Measurements from ENCODE around the gene TSC2.
"Not testable (repeated sequence)": the region's sequence is repeated elsewhere in the genome, so short reads cannot be mapped to it uniquely, and the experiment has no call there.

TSC2 gene

DNA sequence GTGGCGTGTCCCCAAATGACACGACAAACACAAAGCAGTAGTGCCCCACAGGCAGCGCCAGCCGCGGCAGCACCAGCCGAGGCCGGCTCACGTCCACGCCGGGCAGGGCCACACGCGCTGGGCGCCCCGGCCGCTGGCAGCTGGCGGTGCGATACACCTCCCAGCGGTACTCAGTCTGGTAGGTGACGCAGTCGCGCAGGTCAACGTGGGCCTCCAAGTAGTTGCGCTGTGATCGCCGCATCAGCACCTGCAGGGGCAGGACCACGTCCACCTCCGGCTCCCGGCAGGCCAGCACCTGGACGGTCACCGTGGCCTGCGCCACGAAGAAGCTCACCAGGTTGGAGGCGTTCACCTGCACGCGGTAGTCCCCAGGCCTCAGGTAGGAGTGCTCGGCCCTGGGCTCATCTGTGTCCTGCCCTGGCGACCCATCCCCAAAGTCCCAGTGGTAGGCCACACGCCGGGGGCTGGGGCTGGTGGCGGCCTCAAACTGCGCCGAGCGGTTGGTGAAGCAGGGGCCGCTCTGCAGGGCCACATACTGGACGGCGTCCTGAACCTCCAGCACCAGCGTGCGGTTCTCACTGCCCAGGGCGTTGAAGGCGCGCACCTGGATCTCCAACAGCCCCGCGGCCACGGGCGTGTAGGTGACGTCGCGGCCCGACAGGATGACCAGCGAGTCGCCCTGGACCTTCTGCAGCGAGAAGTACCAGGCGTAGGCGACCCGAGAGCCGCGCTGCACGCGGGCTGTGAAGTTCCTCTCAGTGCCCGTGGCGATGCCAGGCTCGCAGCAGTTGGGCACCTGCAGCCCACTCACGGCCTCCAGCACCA is 60.9 kb downstream of the TSC2 start:
- not testable (repeated sequence) for DNase-seq

DNA sequence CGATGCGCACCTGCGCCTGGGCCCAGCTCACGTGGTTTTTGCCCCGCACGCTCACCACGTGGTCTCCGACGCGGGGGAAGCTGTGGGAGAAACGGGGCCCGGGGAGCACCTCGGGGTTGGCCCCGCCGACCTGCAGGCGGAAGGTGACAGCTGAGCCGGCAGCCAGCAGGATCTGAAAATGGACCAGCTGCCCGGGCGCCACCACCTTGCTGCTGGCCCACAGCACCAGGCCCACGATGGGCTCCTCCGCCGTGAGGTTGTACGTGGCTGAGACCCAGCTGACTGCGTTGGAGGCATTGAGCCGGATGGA is 61.4 kb downstream of the TSC2 start:
- not testable (repeated sequence) for DNase-seq

DNA sequence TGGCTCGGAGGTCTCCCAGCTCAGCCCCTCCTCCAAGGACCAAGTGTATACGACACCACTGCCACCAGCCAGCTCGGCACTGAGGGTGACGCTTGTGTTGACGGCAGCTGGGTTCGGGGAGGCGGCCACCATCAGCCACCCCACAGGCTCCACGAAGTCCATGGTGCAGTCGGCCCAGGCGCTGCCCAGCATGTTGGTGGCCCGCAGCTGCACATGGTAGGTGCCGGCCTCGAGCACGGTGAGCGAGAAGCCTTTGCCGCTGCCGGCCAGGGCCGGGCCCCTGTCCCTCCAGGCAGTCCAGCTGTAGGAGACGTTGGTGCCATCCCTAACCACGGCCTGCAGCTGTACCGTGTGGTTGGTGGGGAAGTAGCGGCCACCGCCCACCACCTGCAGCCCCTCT is 62.1 kb downstream of the TSC2 start:
- not testable (repeated sequence) for DNase-seq

DNA sequence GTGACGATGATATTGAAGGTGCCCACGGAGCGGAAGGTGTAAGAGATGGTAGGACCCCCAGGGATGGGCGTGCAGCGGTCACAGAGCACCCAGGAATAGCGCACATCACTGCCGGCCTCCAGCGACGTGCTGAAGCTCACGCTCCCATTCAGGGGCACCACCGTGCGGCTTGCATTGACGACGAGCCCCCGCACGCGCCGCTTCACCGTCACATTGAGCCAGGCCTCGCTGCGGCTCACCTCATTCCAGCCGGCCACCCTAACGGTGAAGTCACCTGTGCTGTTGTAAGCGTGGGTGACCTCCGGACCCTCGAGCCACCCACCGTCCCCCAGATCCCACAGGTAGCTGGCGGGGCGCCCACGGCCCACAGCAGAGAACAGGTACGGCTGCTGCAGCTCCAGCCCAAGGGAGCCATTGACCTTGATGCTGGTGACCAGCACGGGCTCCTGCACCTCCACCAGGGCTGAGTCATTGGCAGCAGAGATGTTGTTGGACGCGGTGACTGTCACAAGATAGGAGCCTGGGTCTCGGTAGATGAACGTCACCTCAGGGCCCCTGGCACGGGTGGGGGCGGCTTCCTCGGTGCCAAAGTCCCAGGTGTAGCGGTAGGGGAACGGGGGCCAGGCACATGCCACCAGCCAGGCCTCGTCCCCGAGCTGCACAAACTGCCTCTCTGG is 62.7 kb downstream of the TSC2 start:
- DNase-seq: not testable (repeated sequence)

- DNase-seq: not testable (repeated sequence)
Measured at GRCh38 chr16:2111009-2111353, 63.2 kb downstream of the TSC2 start.

- not testable (repeated sequence) for DNase-seq
Measured at GRCh38 chr16:2111412-2112335, 63.9 kb downstream of the TSC2 start.

GRCh38 chr16:2112539-2113106 is 64.8 kb downstream of the TSC2 start:
- not testable (repeated sequence) for DNase-seq

- not testable (repeated sequence) for DNase-seq
Measured at GRCh38 chr16:2114225-2114624, 66.4 kb downstream of the TSC2 start.

DNA sequence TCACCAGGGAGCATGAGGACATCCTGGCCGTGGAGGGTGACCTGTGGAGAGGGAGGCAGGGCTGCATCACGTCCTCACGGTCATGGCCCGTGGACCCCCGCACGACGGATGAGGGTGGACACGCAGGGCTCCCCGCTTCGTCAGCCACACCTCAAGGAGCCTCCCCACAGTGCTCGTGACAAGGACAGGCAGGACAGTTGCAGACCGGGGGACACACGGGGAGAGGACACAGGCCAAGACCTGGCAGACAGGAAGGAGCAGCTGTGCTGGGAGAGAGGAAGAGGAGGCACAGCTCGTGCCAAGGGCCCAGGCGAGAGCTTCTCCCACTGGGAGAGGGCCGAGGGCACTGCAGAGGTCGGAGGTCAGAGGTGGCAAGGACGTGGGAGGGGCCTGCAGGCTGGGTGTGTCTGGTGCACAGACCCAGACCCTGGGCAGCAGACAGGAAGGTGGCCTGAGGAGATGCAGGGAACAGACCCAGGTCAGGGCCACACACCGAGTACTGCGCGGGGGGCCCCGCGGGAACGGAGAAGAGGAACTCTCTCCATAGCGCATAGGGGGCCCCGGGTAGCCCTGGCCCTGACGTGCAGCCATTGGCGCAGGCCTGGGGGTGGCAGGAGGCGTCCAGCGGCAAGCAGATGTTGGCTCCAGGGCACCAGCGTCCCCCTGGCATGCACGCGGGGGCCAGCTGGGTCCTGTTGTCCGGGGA is 67.3 kb downstream of the TSC2 start:
- not testable (repeated sequence) for DNase-seq

GRCh38 chr16:2115591-2115973 is 67.8 kb downstream of the TSC2 start:
- DNase-seq: no peak

DNA sequence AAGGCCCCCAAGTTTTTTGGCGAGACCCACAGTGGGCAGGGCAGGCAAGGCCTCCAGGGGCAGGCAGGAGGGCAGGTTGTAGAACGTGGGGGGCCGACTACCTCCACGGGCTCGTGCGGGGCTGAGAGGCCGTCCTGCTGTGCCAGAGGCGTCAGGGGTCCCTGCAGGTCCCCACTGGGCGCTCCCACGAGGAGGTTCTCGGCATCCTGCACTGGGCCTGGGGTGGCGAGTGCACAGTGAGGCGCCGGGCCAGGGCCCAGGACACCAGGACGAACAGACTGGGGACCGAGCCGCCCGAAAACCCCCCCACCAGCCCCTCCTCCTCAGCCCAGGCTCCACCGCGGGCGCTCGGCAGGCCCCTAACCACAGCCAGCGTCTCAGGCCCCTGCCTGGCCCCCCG is 68.6 kb downstream of the TSC2 start:
- not testable (repeated sequence) for DNase-seq

GRCh38 chr16:2117341-2117740 is 69.6 kb downstream of the TSC2 start:
- not testable (repeated sequence) for DNase-seq

DNA sequence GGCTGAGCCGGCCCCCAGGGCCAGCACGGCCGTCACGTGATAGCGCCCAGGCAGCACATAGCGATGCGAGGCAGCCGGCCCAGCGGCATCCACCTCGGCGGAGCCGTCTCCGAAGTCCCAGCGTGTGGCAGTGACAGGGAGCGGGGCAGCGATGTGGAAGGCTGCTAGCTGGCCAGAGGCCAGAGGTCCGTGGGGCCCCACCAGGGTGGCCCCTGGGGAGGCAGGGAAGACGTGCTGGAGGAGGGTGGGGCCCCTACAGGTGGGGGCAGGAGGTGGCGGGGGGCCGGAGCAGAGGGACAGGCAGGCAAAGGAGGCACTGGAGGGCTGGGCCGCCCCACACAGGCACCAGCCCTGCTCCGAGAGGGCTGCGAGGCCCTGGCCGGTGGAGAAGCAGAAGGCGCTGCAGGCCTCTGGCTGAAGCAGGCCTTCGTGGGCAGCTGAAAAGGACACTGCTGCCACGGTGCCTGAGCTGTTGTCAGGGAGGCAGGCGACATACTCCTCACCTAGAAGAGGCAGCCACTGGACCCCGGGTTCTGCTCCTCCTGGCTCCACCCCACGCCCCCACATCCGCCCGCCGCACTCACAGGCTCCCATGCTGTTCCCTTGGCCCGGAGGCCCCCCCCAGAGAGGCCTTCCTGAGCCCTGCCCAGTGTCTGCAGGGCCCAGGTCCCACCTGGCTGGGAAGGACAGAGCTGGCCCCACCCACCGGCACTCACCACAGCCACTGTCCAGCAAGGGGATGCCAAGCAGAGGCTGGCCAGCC is 70.4 kb downstream of the TSC2 start:
- not testable (repeated sequence) for DNase-seq

- peak; percentile 40 for DNase-seq
Measured at GRCh38 chr16:2121325-2121724, 73.5 kb downstream of the TSC2 start.

DNA sequence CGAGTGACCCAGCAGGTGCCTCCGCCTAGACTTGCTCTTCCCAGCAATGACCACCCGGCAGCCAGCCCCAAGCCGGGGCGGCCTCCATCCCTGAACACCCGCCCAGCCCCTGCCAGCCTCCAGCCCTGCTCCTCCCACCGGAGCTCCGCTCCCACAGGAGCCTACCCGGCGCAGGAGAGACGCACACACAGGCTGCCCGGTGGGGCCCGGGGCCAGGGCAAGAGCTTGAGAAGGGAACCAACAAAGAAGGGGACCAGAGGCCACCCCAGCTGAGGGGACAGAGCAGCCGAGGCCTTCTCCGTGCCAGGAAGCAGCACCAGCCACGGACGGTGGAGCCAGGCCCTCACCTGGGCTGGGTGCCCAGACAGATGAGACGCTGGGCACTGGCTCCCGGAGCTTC is 74.1 kb downstream of the TSC2 start:
- DNase-seq: no peak

- DNase-seq: no peak
Measured at GRCh38 chr16:2122429-2122828, 74.6 kb downstream of the TSC2 start.

GRCh38 chr16:2122934-2123683 is 75.3 kb downstream of the TSC2 start:
- DNase-seq: not testable (repeated sequence)

DNA sequence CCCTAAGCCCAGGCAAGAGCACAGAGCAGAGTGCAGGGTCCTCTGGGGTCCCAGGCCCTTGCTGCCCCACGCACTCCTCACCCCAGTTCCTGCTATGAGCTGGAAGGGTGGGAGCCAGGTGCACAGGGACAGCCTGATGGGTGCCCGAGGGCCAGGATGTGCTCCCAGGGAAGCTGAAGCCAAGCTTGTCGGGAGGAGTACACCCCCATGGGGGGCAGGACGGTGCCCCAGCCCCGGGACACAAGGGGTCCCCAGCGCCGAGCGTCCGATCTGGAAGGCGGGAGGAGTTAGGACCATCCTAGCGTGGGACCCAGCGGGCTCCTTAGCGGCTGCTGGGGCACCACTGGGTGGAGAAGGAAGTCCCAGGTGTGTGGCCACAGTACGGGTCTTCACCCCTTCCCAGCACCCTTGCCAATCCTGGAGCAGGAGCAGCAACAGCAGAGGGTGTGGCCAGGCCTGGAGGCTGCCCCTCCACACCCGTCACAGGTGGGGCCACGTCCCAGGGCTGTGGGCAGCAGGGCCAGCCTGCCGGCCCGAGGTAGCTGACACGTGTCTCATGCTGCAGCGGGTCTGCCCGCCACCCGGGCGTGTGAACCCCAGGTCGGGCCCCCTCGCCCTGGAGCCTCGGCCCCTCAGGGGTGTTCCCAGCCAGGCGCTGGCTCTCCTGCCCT is 76.1 kb downstream of the TSC2 start:
- not testable (repeated sequence) for DNase-seq

DNA sequence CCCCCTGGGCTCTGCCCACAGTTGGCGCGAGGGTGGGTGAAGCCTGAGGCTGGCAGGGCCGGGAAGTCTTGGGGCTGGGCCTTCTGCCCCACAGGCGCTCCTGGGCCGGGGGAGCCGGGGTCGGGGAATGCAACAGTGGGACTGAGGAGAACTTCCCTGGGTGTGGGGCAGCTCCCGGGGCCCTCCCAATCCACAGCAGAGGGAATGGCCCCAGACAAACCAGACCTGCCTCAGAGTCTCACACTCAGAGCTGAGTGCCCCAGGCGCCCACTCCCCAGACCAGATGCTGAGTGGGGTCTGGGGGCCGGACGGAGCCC is 76.5 kb downstream of the TSC2 start:
- DNase-seq: not testable (repeated sequence)

DNA sequence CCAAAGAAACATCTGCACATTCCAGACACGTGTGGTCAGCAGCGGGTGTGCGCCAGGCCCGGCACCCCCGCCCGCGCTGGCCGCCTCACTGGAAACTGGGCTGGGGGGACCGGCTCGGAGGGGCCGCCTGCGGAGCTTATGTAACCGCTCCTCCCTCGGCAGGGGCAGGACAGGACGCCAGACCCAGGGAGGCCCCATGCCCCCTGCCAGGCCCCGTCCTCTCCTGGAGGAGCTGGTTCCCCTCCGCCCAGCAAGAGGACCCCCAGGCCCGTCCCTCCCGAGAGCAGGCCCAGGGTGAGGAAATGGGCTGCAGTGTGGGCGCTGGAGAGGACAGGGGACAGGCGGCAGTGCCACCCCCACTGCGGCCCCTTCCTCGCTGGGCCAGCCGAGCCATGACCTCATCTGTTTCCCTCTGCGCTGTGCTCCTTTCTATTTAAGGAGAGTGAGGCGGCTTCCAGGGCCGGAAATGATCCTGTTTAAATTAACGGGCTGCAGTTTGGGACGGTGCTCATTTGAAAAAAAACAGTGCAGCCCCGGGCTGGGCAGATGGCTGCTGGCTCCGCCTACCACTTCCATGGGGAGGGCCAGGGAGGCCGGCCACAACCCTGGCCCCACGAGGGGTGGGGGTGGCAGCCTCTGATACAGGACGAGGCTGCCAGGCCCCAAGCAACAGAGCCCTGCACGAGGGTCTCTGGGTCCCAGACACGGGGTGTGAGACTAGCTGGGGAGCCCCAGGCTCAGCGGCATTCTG is 77.1 kb downstream of the TSC2 start:
- DNase-seq: not testable (repeated sequence)
